ENCODE results near the gene DLK1.

DLK1 gene

DNA sequence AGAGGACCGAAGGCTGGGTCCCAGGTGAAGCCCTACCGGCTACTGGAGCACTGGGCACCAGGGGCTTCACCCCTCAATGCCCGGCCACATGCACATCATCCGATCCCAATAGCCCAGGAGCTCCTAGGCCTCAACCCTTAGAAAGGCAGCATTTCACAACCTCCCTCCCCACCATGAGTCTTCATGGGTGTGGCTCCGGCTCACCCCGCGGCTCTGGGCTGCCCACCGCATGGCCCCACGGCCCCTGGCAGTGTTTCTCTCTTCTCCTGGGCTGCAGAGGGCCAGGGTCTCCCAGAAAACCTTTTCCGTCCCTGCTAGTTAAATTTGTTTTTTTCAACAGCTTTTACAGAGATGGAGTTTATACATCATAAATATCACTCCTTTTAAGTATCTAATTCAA, 28.6 kb upstream of the DLK1 start:
- TF ChIP-seq CTCF (IDR thresholded peaks at IDR 0.05; ENCODE audit: insufficient read depth, low read depth, low read length, missing control alignments): no peak
- H3K4me3 ChIP-seq (ENCODE audit: low read length): no peak overlapping the region
- no peak for DNase-seq (ENCODE audit: low read depth)

GRCh38 chr14:100698666-100699448, 27.8 kb upstream of the DLK1 start:
- TF ChIP-seq CTCF (IDR thresholded peaks at IDR 0.05; ENCODE audit: insufficient read depth, low read depth, low read length, missing control alignments): no peak
- DNase-seq (ENCODE audit: low read depth): no peak
- H3K4me3 ChIP-seq (ENCODE audit: low read length): no peak overlapping the region

- no peak for DNase-seq (ENCODE audit: low read depth)
- no peak for TF ChIP-seq CTCF (IDR thresholded peaks at IDR 0.05; ENCODE audit: insufficient read depth, low read depth, low read length, missing control alignments)
- H3K4me3 ChIP-seq (ENCODE audit: low read length): no peak overlapping the region
These were observed 25.4 kb upstream of the DLK1 start for GRCh38 chr14:100701314-100701713.

DNA sequence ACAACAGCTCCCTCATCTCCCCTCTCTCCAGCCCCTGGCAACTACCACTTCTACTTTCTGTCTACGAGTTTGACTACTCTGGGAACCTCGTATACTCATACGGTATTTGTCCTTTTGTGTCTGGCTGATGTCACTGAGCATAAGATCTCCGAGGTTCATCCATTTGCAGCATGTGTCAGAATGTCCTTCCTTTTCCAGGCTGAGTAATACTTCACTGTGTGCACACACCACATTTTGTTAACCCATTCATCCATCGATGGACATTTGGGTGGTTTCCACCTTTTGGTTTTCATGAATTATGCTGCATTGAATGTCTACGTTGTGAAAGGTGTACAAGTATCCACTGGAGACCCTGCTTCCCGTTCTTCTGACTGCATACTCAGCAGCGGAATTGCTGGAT, 24.1 kb upstream of the DLK1 start:
- no peak for DNase-seq (ENCODE audit: low read depth)
- no peak for TF ChIP-seq CTCF (IDR thresholded peaks at IDR 0.05; ENCODE audit: insufficient read depth, low read depth, low read length, missing control alignments)
- no peak overlapping the region for H3K4me3 ChIP-seq (ENCODE audit: low read length)

DNA sequence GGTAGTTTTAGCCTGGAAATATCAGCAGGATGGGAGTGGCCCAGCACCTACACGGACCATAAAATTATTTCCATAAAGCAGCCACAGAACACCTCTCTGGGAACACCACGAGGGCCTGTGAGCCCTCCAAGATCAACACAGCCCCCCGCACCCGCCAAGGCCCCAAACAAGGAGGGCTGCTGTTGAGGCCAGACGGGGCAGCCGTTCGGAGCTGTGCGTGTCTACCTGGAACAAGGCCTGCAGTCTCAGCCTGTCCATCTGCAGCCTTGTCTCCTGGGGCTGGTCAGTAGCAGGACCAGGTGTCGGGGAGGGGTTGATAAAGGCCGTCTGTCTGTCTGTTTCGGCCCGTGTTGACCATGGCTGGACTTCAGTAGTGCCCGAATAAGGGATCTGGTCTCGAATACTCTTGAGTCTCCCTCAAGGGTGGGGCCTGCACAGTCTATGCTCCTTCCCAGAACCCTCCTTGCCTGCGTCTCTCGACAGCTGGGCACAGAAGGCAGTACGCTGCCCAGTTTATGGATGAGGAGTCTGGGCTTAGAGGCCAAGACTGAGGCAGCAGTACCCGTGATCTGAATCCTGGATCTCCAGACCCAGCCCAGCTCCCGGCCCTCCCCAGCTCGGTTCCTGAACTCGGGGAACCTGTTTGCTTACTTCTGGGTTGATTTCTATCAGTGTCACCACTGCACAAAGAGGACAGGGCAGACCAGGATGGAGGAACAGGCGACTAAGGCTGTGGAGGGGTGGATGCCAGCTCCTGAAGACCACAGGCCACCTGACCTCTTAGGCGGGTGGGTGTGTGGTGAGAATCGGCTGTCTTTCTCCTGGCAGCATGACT, 23.1 kb upstream of the DLK1 start:
- H3K4me3 ChIP-seq (ENCODE audit: low read length): no peak overlapping the region
- peak; percentile 45 for DNase-seq (ENCODE audit: low read depth)
- no peak for TF ChIP-seq CTCF (IDR thresholded peaks at IDR 0.05; ENCODE audit: insufficient read depth, low read depth, low read length, missing control alignments)

DNA sequence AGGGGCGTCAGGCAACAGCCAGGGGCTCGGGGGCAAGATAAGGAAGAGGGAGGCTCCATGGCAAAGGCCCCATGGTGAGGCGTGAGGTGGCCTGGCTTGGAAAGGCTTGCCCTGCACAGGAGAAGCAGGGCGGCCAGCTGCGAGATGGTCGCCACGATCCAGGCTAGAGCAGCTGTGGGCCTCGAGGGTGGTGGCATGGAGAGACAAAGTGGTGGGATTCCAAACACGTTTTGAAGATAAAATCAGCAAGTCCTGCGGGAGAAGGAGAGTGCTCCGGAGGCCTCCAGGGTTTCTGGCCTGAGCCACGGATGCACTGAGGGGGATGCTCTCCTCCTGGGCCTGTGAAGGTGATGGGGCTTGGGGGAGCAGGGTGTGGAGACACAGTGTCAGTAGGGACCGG, 20.5 kb upstream of the DLK1 start:
- TF ChIP-seq CTCF (IDR thresholded peaks at IDR 0.05; ENCODE audit: insufficient read depth, low read depth, low read length, missing control alignments): no peak
- no peak for DNase-seq (ENCODE audit: low read depth)
- H3K4me3 ChIP-seq (ENCODE audit: low read length): no peak overlapping the region

Measured in epithelial cell of esophagus (primary cell).